Measurements from ENCODE around the gene PTPN14.

Gene PTPN14

GRCh38 chr1:214570442-214570841 lies 19.0 kb upstream of the PTPN14 start:
- DNase-seq (ENCODE audit: low read depth in 1 of 2, low spot score in 1 of 2) = no peak
- TF ChIP-seq CTCF (IDR thresholded peaks at IDR 0.05; ENCODE audit: insufficient read depth, low read length) = no peak
- TF ChIP-seq REST (IDR thresholded peaks at IDR 0.05; ENCODE audit: insufficient replicate concordance, low read depth) = no peak
- TF ChIP-seq POLR2AphosphoS5 (IDR thresholded peaks at IDR 0.05; ENCODE audit: low read depth) = no peak
- no peak for TF ChIP-seq SPI1 (IDR thresholded peaks at IDR 0.05; ENCODE audit: borderline replicate concordance, low read depth)
- TF ChIP-seq GABPA (IDR thresholded peaks at IDR 0.05; ENCODE audit: low read depth) = no peak
- H3K27me3 ChIP-seq (ENCODE audit: insufficient read depth, poor library complexity, severe bottlenecking) = no peaks in the 10 kb centered on the region
- H3K27ac ChIP-seq (replicated peaks) = no peak overlapping the region
- H3K4me3 ChIP-seq (replicated peaks; ENCODE audit: insufficient read depth, low read length) = no peak overlapping the region

GRCh38 chr1:214569357-214570004 lies 18.1 kb upstream of the PTPN14 start:
- no peak for TF ChIP-seq REST (IDR thresholded peaks at IDR 0.05; ENCODE audit: insufficient replicate concordance, low read depth)
- no peak for TF ChIP-seq GABPA (IDR thresholded peaks at IDR 0.05; ENCODE audit: low read depth)
- no peak for TF ChIP-seq SPI1 (IDR thresholded peaks at IDR 0.05; ENCODE audit: borderline replicate concordance, low read depth)
- TF ChIP-seq POLR2AphosphoS5 (IDR thresholded peaks at IDR 0.05; ENCODE audit: low read depth) = no peak
- TF ChIP-seq CTCF (IDR thresholded peaks at IDR 0.05; ENCODE audit: insufficient read depth, low read length) = no peak
- H3K27me3 ChIP-seq (ENCODE audit: insufficient read depth, poor library complexity, severe bottlenecking) = no peaks in the 10 kb centered on the region
- no peak overlapping the region for H3K27ac ChIP-seq (replicated peaks)
- H3K4me3 ChIP-seq (replicated peaks; ENCODE audit: insufficient read depth, low read length) = no peak overlapping the region
- DNase-seq (ENCODE audit: low read depth in 1 of 2, low spot score in 1 of 2) = no peak

GRCh38 chr1:214568328-214568727 lies 16.9 kb upstream of the PTPN14 start:
- H3K27me3 ChIP-seq (ENCODE audit: insufficient read depth, poor library complexity, severe bottlenecking) = no peaks in the 10 kb centered on the region
- no peak overlapping the region for H3K4me3 ChIP-seq (replicated peaks; ENCODE audit: insufficient read depth, low read length)
- no peak for DNase-seq (ENCODE audit: low read depth in 1 of 2, low spot score in 1 of 2)
- no peak overlapping the region for H3K27ac ChIP-seq (replicated peaks)
- TF ChIP-seq POLR2AphosphoS5 (IDR thresholded peaks at IDR 0.05; ENCODE audit: low read depth) (no peak), SPI1 (IDR thresholded peaks at IDR 0.05; ENCODE audit: borderline replicate concordance, low read depth) (no peak), CTCF (IDR thresholded peaks at IDR 0.05; ENCODE audit: insufficient read depth, low read length) (no peak), GABPA (IDR thresholded peaks at IDR 0.05; ENCODE audit: low read depth) (no peak), REST (IDR thresholded peaks at IDR 0.05; ENCODE audit: insufficient replicate concordance, low read depth) (no peak)
